Thyroid gland (tissue), 4 donors: Measurements from ENCODE around the gene FAM186B.

Experiments used
- POLR2A ChIP-seq, 2 donors: fragments of 450-650 bp; IDR thresholded peaks; one replicate each; pipeline ENCODE4 v1.6.1; 2017; ENCODE audit warnings: antibody characterized with exemption in 2 of 2, mild to moderate bottlenecking in 2 of 2, moderate library complexity in 1 of 2
- TF ChIP-seq, protein P1 (sequence below), 6 experiments: fragments of 200-600 bp in 3 of 6; fragments of 450-650 bp in 3 of 6; sonication (generic) in 3 of 6; IDR thresholded peaks; one replicate each; pipeline ENCODE4 v1.5.1; 2016 to 2019; ENCODE audit warnings: antibody characterized with exemption in 6 of 6, mild to moderate bottlenecking in 2 of 6, inconsistent platforms in 1 of 6, moderate library complexity in 1 of 6

- TF ChIP-seq, protein P1, sequence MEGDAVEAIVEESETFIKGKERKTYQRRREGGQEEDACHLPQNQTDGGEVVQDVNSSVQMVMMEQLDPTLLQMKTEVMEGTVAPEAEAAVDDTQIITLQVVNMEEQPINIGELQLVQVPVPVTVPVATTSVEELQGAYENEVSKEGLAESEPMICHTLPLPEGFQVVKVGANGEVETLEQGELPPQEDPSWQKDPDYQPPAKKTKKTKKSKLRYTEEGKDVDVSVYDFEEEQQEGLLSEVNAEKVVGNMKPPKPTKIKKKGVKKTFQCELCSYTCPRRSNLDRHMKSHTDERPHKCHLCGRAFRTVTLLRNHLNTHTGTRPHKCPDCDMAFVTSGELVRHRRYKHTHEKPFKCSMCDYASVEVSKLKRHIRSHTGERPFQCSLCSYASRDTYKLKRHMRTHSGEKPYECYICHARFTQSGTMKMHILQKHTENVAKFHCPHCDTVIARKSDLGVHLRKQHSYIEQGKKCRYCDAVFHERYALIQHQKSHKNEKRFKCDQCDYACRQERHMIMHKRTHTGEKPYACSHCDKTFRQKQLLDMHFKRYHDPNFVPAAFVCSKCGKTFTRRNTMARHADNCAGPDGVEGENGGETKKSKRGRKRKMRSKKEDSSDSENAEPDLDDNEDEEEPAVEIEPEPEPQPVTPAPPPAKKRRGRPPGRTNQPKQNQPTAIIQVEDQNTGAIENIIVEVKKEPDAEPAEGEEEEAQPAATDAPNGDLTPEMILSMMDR (IDR thresholded peaks at IDR 0.05), result no peak
- TF ChIP-seq POLR2A (IDR thresholded peaks at IDR 0.05), result no peak
Observed at GRCh38 chr12:49545815-49546214, 59.6 kb downstream of the FAM186B start.
